ENCODE measurements around the gene FOXO6.

The FOXO6 gene

GRCh38 chr1:41322101-41322661, 39.1 kb upstream of the FOXO6 start:
- ChIA-PET POLR2A (no interaction called here), CTCF (interaction anchor here (0.7 to 8.5 kb wide), 23 partner anchors 9 to 155 kb away, joined by 3 to 144 read pairs (median 5); no protein-coding TSS in a partner anchor)
- no peak for DNase-seq (ENCODE audit: extremely low spot score)
- TF ChIP-seq CTCF (IDR thresholded peaks at IDR 0.05; ENCODE audit: control extremely low read depth, extremely low read depth, low read depth, missing control alignments), result no peak

- peak; percentile 75 for DNase-seq (ENCODE audit: extremely low spot score)
- ChIA-PET CTCF (interaction anchor here (0.7 to 8.5 kb wide), 23 partner anchors 9 to 154 kb away, joined by 3 to 144 read pairs (median 5); no protein-coding TSS in a partner anchor), POLR2A (no interaction called here)
- TF ChIP-seq CTCF (IDR thresholded peaks at IDR 0.05; ENCODE audit: control extremely low read depth, extremely low read depth, low read depth, missing control alignments), result peak; percentile 64
These were observed 38.4 kb upstream of the FOXO6 start for GRCh38 chr1:41322835-41323234.

GRCh38 chr1:41323243-41323642, 38.0 kb upstream of the FOXO6 start:
- CTCF ChIA-PET, result interaction anchor here (1.0 to 8.5 kb wide), 18 partner anchors 8 to 154 kb away, joined by 3 to 144 read pairs (median 6); no protein-coding TSS in a partner anchor
- TF ChIP-seq CTCF (IDR thresholded peaks at IDR 0.05; ENCODE audit: control extremely low read depth, extremely low read depth, low read depth, missing control alignments), result no peak
- POLR2A ChIA-PET, result no interaction called here
- no peak for DNase-seq (ENCODE audit: extremely low spot score)

GRCh38 chr1:41325801-41326200, 35.4 kb upstream of the FOXO6 start:
- ChIA-PET CTCF (interaction anchor here (8.5 kb wide), 1 partner anchor 91 kb away, joined by 144 read pairs; no protein-coding TSS in a partner anchor), POLR2A (no interaction called here)
- TF ChIP-seq CTCF (IDR thresholded peaks at IDR 0.05; ENCODE audit: control extremely low read depth, extremely low read depth, low read depth, missing control alignments), result no peak
- DNase-seq (ENCODE audit: extremely low spot score), result no peak

GRCh38 chr1:41327383-41327999, 33.7 kb upstream of the FOXO6 start:
- no peak for DNase-seq (ENCODE audit: extremely low spot score)
- no peak for TF ChIP-seq CTCF (IDR thresholded peaks at IDR 0.05; ENCODE audit: control extremely low read depth, extremely low read depth, low read depth, missing control alignments)
- POLR2A ChIA-PET, result no interaction called here
- CTCF ChIA-PET, result interaction anchor here (1.4 to 8.5 kb wide), 2 partner anchors 15 to 90 kb away, joined by 4 to 144 read pairs; no protein-coding TSS in a partner anchor

GRCh38 chr1:41328001-41328615, 33.1 kb upstream of the FOXO6 start:
- TF ChIP-seq CTCF (IDR thresholded peaks at IDR 0.05; ENCODE audit: control extremely low read depth, extremely low read depth, low read depth, missing control alignments), result no peak
- POLR2A ChIA-PET, result no interaction called here
- no peak for DNase-seq (ENCODE audit: extremely low spot score)
- CTCF ChIA-PET, result interaction anchor here (1.4 to 8.5 kb wide), 2 partner anchors 15 to 89 kb away, joined by 4 to 144 read pairs; no protein-coding TSS in a partner anchor
